Cardiac atrium fibroblast (primary cell): Measurements from ENCODE around the gene CHST12. TPM values are rescaled to one million over a fixed set of nuclear protein-coding genes. Genes with fewer than 3 reads are reported as not detected.

Source experiments
- total RNA-seq: library from RNA; depleted of rRNA; stranded (reverse); fragments of >200 nt; gene quantifications from 2 replicates; pipeline ENCODE4 v1.2.3, GENCODE V29; 2015

Gene CHST12
- 12.8 and 28.8 TPM in 2 replicates for total RNA-seq

GRCh38 chr7:2403014-2403717 is at the start of gene CHST12:
TSS of gene CHST12 (plus strand) at chr7:2403611. CDS start at chr7:2432640, 29,029 bp downstream.

GRCh38 chr7:2354186-2354938 is 49.0 kb upstream of the CHST12 start, which contains the start of gene EIF3B:
TSS of gene EIF3B (plus strand) at chr7:2354827. CDS start at chr7:2354922, 95 bp downstream.

GRCh38 chr7:2476298-2476697 is 72.9 kb downstream of the CHST12 start, which contains the start of gene GRIFIN:
TSS of gene GRIFIN (minus strand) at chr7:2476398. CDS start at chr7:2476383, 15 bp downstream.

Other genes with a start within 250 kb of the CHST12 start
- 37.2 and 37.9 TPM in 2 replicates for gene MAD1L1, start 170.7 kb upstream of the CHST12 start, total RNA-seq
- gene MRM2, start 161.4 kb upstream of the CHST12 start, total RNA-seq = 20.3 and 28.5 TPM in 2 replicates
- 22.6 and 22.8 TPM in 2 replicates for gene NUDT1, start 161.4 kb upstream of the CHST12 start, total RNA-seq
- 12.3 and 28.4 TPM in 2 replicates for gene SNX8, start 89.2 kb upstream of the CHST12 start, total RNA-seq
- gene EIF3B, start 48.8 kb upstream of the CHST12 start, total RNA-seq = 145 and 161 TPM in 2 replicates
- gene GRIFIN, start 72.8 kb downstream of the CHST12 start, total RNA-seq = not detected in 2 replicates
- gene LFNG, start 116.2 kb downstream of the CHST12 start, total RNA-seq = 4.5 and 6.8 TPM in 2 replicates
- 28.7 and 32.4 TPM in 2 replicates for gene BRAT1, start 151.9 kb downstream of the CHST12 start, total RNA-seq
- 6.1 and 7.3 TPM in 2 replicates for gene IQCE, start 155.4 kb downstream of the CHST12 start, total RNA-seq
- 37.9 and 48.1 TPM in 2 replicates for gene TTYH3, start 228.4 kb downstream of the CHST12 start, total RNA-seq